Suprapubic skin (tissue), 4 donors: ENCODE measurements around the gene GSK3A.

Source experiments
- EP300 ChIP-seq: sonication (generic); formaldehyde crosslinking; IDR thresholded peaks from one replicate; pipeline ENCODE4 v1.6.1; 2017; ENCODE audit warnings: antibody characterized with exemption
- POLR2A ChIP-seq, 2 donors: fragments of 450-650 bp; IDR thresholded peaks; one replicate each; pipeline ENCODE4 v1.6.1; 2017; ENCODE audit warnings: antibody characterized with exemption in 2 of 2, mild to moderate bottlenecking in 2 of 2, moderate library complexity in 2 of 2
- POLR2AphosphoS5 ChIP-seq, 3 donors: sonication (generic); formaldehyde crosslinking; IDR thresholded peaks; one replicate each; pipeline ENCODE4 v1.6.1; 2017; ENCODE audit warnings: antibody characterized with exemption in 3 of 3
- TF ChIP-seq, protein P1 (sequence below), 2 donors: fragments of 200-600 bp in 1 of 2; fragments of 450-650 bp in 1 of 2; sonication (generic) in 1 of 2; IDR thresholded peaks; one replicate each; pipeline ENCODE4 v1.5.1; 2016 to 2019; ENCODE audit warnings: antibody characterized with exemption in 2 of 2, mild to moderate bottlenecking in 1 of 2, moderate library complexity in 1 of 2

GRCh38 chr19:42276821-42277220, 34.4 kb upstream of the GSK3A start:
- TF ChIP-seq, protein P1, sequence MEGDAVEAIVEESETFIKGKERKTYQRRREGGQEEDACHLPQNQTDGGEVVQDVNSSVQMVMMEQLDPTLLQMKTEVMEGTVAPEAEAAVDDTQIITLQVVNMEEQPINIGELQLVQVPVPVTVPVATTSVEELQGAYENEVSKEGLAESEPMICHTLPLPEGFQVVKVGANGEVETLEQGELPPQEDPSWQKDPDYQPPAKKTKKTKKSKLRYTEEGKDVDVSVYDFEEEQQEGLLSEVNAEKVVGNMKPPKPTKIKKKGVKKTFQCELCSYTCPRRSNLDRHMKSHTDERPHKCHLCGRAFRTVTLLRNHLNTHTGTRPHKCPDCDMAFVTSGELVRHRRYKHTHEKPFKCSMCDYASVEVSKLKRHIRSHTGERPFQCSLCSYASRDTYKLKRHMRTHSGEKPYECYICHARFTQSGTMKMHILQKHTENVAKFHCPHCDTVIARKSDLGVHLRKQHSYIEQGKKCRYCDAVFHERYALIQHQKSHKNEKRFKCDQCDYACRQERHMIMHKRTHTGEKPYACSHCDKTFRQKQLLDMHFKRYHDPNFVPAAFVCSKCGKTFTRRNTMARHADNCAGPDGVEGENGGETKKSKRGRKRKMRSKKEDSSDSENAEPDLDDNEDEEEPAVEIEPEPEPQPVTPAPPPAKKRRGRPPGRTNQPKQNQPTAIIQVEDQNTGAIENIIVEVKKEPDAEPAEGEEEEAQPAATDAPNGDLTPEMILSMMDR (IDR thresholded peaks at IDR 0.05): no peak
- no peak for TF ChIP-seq POLR2A (IDR thresholded peaks at IDR 0.05)
- no peak for TF ChIP-seq EP300
- no peak for TF ChIP-seq POLR2AphosphoS5 (IDR thresholded peaks at IDR 0.05)
